HEK293 (cell line): ENCODE data around the gene CLIP4.

Experiments
- CTCF ChIA-PET: fragments of 350-600 bp; formaldehyde crosslinking; extraction: SDS; loops from one replicate; lab custom pipeline; 2021; ENCODE audit warnings: antibody characterized with exemption; lab: Yijun Ruan, JAX
- POLR2A ChIA-PET: fragments of 300-600 bp; formaldehyde crosslinking; extraction: SDS; loops from one replicate; lab custom pipeline; 2020; ENCODE audit warnings: antibody characterized with exemption, inconsistent platforms; lab: Yijun Ruan, JAX
- H3K27ac ChIP-seq: fragments of 200-500 bp; sonication (Bioruptor generic); 2 replicates; pipeline ENCODE4 v1.5.1; 2014; ENCODE audit warnings: low read depth, low read length, control low read depth, inconsistent platforms; ENCODE audit errors: extremely low read depth
- H3K36me3 ChIP-seq, 2 experiments: fragments of 200-500 bp in 1 of 2; sonication (Bioruptor generic) in 1 of 2; 1 replicate in 1 of 2; 2 replicates in 1 of 2; pipeline ENCODE4 v1.5.1; 2014 to 2017; ENCODE audit warnings: inconsistent platforms in 2 of 2, low read length in 2 of 2; ENCODE audit not compliant: control insufficient read depth in 2 of 2, insufficient read depth in 1 of 2
- H3K4me1 ChIP-seq: fragments of 200-500 bp; sonication (Bioruptor generic); 2 replicates; pipeline ENCODE4 v1.5.1; 2014; ENCODE audit warnings: mild to moderate bottlenecking, low read length, inconsistent platforms; ENCODE audit not compliant: control insufficient read depth, insufficient read depth
- H3K4me3 ChIP-seq: 2 replicates; pipeline ENCODE4 v1.5.1; 2011; ENCODE audit warnings: low read depth, mild to moderate bottlenecking, control low read depth, low read length, moderate library complexity
- H3K9me3 ChIP-seq: fragments of 200-500 bp; sonication (Bioruptor generic); 2 replicates; pipeline ENCODE4 v1.5.1; 2014; ENCODE audit warnings: low read depth, low read length, inconsistent platforms; ENCODE audit not compliant: control insufficient read depth, insufficient read depth
- BCL11B ChIP-seq: fragments of 450-650 bp; formaldehyde crosslinking; IDR thresholded peaks from 2 replicates; pipeline ENCODE4 v1.5.1; 2016; ENCODE audit warnings: low read depth, missing biosample characterization, missing genetic modification characterization
- FEZF1 ChIP-seq: fragments of 450-650 bp; formaldehyde crosslinking; IDR thresholded peaks from 2 replicates; pipeline ENCODE4 v1.5.1; 2016; ENCODE audit warnings: missing biosample characterization, missing genetic modification characterization
- PRDM1 ChIP-seq: fragments of 450-650 bp; formaldehyde crosslinking; IDR thresholded peaks from 2 replicates; pipeline ENCODE4; 2016; ENCODE audit warnings: missing biosample characterization, missing genetic modification characterization
- ZBTB21 ChIP-seq: fragments of 450-650 bp; formaldehyde crosslinking; IDR thresholded peaks from 2 replicates; pipeline ENCODE4 v1.5.1; 2017; ENCODE audit warnings: missing biosample characterization, missing genetic modification characterization
- ZBTB26 ChIP-seq: fragments of 450-650 bp; formaldehyde crosslinking; optimal IDR thresholded peaks from 2 replicates; pipeline ENCODE3; 2016; ENCODE audit warnings: missing biosample characterization, mild to moderate bottlenecking, missing genetic modification characterization
- ZBTB48 ChIP-seq: fragments of 450-650 bp; formaldehyde crosslinking; IDR thresholded peaks from 2 replicates; pipeline ENCODE4 v1.5.1; 2016; ENCODE audit warnings: missing biosample characterization, missing genetic modification characterization
- ZBTB8A ChIP-seq: fragments of 450-650 bp; formaldehyde crosslinking; IDR thresholded peaks from 2 replicates; pipeline ENCODE4 v1.5.1; 2016; ENCODE audit warnings: missing biosample characterization, missing genetic modification characterization
- ZNF23 ChIP-seq: fragments of 450-650 bp; formaldehyde crosslinking; IDR thresholded peaks from 2 replicates; pipeline ENCODE4 v1.5.1; 2016; ENCODE audit warnings: missing biosample characterization, missing genetic modification characterization, borderline replicate concordance
- ZNF24 ChIP-seq: fragments of 450-650 bp; formaldehyde crosslinking; IDR thresholded peaks from 2 replicates; pipeline ENCODE4 v1.5.1; 2016; ENCODE audit warnings: missing biosample characterization, missing genetic modification characterization
- ZNF391 ChIP-seq: fragments of 450-650 bp; formaldehyde crosslinking; IDR thresholded peaks from 2 replicates; pipeline ENCODE4 v1.5.1; 2016; ENCODE audit warnings: low read depth, missing biosample characterization, missing genetic modification characterization, borderline replicate concordance
- ZNF423 ChIP-seq: fragments of 450-650 bp; formaldehyde crosslinking; IDR thresholded peaks from 2 replicates; pipeline ENCODE4 v1.5.1; 2016; ENCODE audit warnings: missing biosample characterization, missing genetic modification characterization
- ZNF48 ChIP-seq: fragments of 450-650 bp; formaldehyde crosslinking; IDR thresholded peaks from 2 replicates; pipeline ENCODE4 v1.5.1; 2016; ENCODE audit warnings: missing biosample characterization, missing genetic modification characterization
- ZNF610 ChIP-seq: fragments of 450-650 bp; formaldehyde crosslinking; IDR thresholded peaks from 2 replicates; pipeline ENCODE4 v1.5.1; 2016; ENCODE audit warnings: missing biosample characterization, missing genetic modification characterization, borderline replicate concordance
- ZNF626 ChIP-seq: fragments of 450-650 bp; sonication (Bioruptor Pico); formaldehyde crosslinking; IDR thresholded peaks from 2 replicates; pipeline ENCODE4 v1.5.1; 2018; ENCODE audit warnings: missing biosample characterization, missing genetic modification characterization, inconsistent platforms
- ZNF768 ChIP-seq: fragments of 450-650 bp; formaldehyde crosslinking; IDR thresholded peaks from 2 replicates; pipeline ENCODE4 v1.5.1; 2018; ENCODE audit warnings: missing biosample characterization, mild to moderate bottlenecking, missing genetic modification characterization
- ZNF777 ChIP-seq: fragments of 450-650 bp; formaldehyde crosslinking; IDR thresholded peaks from 2 replicates; pipeline ENCODE4 v1.5.1; 2017; ENCODE audit warnings: missing biosample characterization, missing genetic modification characterization, borderline replicate concordance
- ZSCAN5A ChIP-seq: fragments of 450-650 bp; formaldehyde crosslinking; IDR thresholded peaks from 2 replicates; pipeline ENCODE4 v1.5.1; 2016; ENCODE audit warnings: missing biosample characterization, missing genetic modification characterization

Gene CLIP4

GRCh38 chr2:29184531-29184930 is 69.3 kb downstream of the CLIP4 start (continued):
- TF ChIP-seq ZBTB21 (tag by site-specific recombination) (no peak), BCL11B (no peak), ZNF610 (tag by site-specific recombination) (no peak), ZBTB26 (tag by site-specific recombination) (no peak)

GRCh38 chr2:29186817-29187216 is 71.6 kb downstream of the CLIP4 start:
- H3K4me3 ChIP-seq = no peak overlapping the region
- no peaks in the 10 kb centered on the region for H3K4me1 ChIP-seq
- H3K27ac ChIP-seq = no peak overlapping the region
- POLR2A ChIA-PET = no interaction called here
- H3K9me3 ChIP-seq = no peaks in the 10 kb centered on the region
- TF ChIP-seq ZNF391 (tag by site-specific recombination) (no peak), ZNF23 (tag by site-specific recombination) (no peak), ZNF777 (tag by site-specific recombination) (no peak), ZNF768 (no peak), ZBTB48 (tag by site-specific recombination) (no peak)
- H3K36me3 ChIP-seq = peaks cover 3 to 5% of the 10 kb centered on the region in 2 experiments; a peak in 2 of 3 replicates
- CTCF ChIA-PET = interaction anchor here (0.6 to 0.9 kb wide), 2 partner anchors 218 to 1462 kb away, joined by 3 to 4 read pairs; no protein-coding TSS in a partner anchor

- H3K27ac ChIP-seq = no peak overlapping the region
- ChIA-PET CTCF (no interaction called here), POLR2A (no interaction called here)
- no peaks in the 10 kb centered on the region for H3K4me1 ChIP-seq
- no peaks in the 10 kb centered on the region for H3K9me3 ChIP-seq
- TF ChIP-seq ZNF626 (no peak), FEZF1 (tag by site-specific recombination) (no peak), ZNF24 (no peak), ZNF48 (tag by site-specific recombination) (no peak)
- H3K4me3 ChIP-seq = no peak overlapping the region
- H3K36me3 ChIP-seq = peaks cover 3 to 5% of the 10 kb centered on the region in 2 experiments; a peak in 2 of 3 replicates
Observed at GRCh38 chr2:29187926-29188325, 72.7 kb downstream of the CLIP4 start.

- POLR2A ChIA-PET = no interaction called here
- Histone ChIP-seq H3K27ac (no peak overlapping the region), H3K9me3 (no peaks in the 10 kb centered on the region), H3K36me3 (peaks cover 0 to 5% of the 10 kb centered on the region in 2 experiments; a peak in 1 of 3 replicates), H3K4me3 (no peak overlapping the region), H3K4me1 (no peaks in the 10 kb centered on the region)
- no peak for TF ChIP-seq ZBTB8A (tag by site-specific recombination)
- TF ChIP-seq ZSCAN5A = no peak
- no peak for TF ChIP-seq ZNF423 (tag by site-specific recombination)
- TF ChIP-seq PRDM1 = no peak
- CTCF ChIA-PET = interaction anchor here (0.6 kb wide), 1 partner anchor 906 kb away, joined by 5 read pairs; no protein-coding TSS in a partner anchor
Observed at GRCh38 chr2:29189052-29189451, 73.8 kb downstream of the CLIP4 start.
